Liver (tissue), 9 donors: Measurements from ENCODE around the gene KRT31. TPM values are rescaled to one million over a fixed set of nuclear protein-coding genes. Genes with fewer than 3 reads are reported as not detected.

Experiments
- DNase-seq: peaks from one replicate; pipeline ENCODE4 v3.0.0-alpha.2; 2017; ENCODE audit warnings: low spot score
- H3K27ac ChIP-seq, 2 donors: one replicate each; pipeline ENCODE4 v1.7.0; 2013; ENCODE audit warnings: inconsistent platforms in 2 of 2, low read length in 2 of 2, control low read depth in 1 of 2, low read depth in 1 of 2, mild to moderate bottlenecking in 1 of 2
- H3K27me3 ChIP-seq, 4 donors: one replicate each; pipeline versions ENCODE4 v1.6.1 to v1.7.0; 2013; ENCODE audit warnings: low read length in 3 of 4, inconsistent platforms in 1 of 4, mild to moderate bottlenecking in 1 of 4, moderate library complexity in 1 of 4; ENCODE audit not compliant: control insufficient read depth in 4 of 4, insufficient read depth in 4 of 4
- H3K36me3 ChIP-seq, 4 donors: one replicate each; pipeline versions ENCODE4 v1.6.1 to v1.7.0; 2013; ENCODE audit warnings: low read length in 3 of 4, mild to moderate bottlenecking in 3 of 4, low read depth in 1 of 4, moderate library complexity in 1 of 4; ENCODE audit not compliant: control insufficient read depth in 4 of 4, insufficient read depth in 3 of 4
- H3K4me1 ChIP-seq, 4 donors: one replicate each; pipeline versions ENCODE4 v1.6.1 to v1.7.0; 2013; ENCODE audit warnings: low read length in 3 of 4, mild to moderate bottlenecking in 3 of 4, moderate library complexity in 1 of 4; ENCODE audit not compliant: control insufficient read depth in 4 of 4, insufficient read depth in 4 of 4
- H3K4me3 ChIP-seq, 3 donors: one replicate each; pipeline versions ENCODE4 v1.6.1 to v1.7.0; 2013; ENCODE audit warnings: low read length in 3 of 3, control low read depth in 1 of 3, low read depth in 1 of 3, mild to moderate bottlenecking in 1 of 3
- H3K9ac ChIP-seq, 2 donors: one replicate each; pipeline ENCODE4 v1.7.0; 2013; ENCODE audit warnings: low read length in 2 of 2, mild to moderate bottlenecking in 2 of 2, moderate library complexity in 2 of 2, control low read depth in 1 of 2, low read depth in 1 of 2
- H3K9me3 ChIP-seq, 4 donors: one replicate each; pipeline versions ENCODE4 v1.6.1 to v1.7.0; 2013; ENCODE audit warnings: low read length in 3 of 4; ENCODE audit not compliant: control insufficient read depth in 4 of 4
- ATF3 ChIP-seq: IDR thresholded peaks from 2 replicates; pipeline ENCODE4 v1.6.1; 2016; ENCODE audit warnings: antibody characterized with exemption
- CTCF ChIP-seq: fragments of 150-350 bp; IDR thresholded peaks from 2 replicates; pipeline ENCODE4 v1.5.1; 2017; ENCODE audit warnings: improper control_type of control experiment, low read depth, low read length; ENCODE audit not compliant: missing input control
- EGR1 ChIP-seq, 2 donors: IDR thresholded peaks; 2 replicates each; pipeline ENCODE4 v1.6.1; 2016 to 2018; ENCODE audit warnings: antibody characterized with exemption in 2 of 2, low read depth in 2 of 2
- FOXA1 ChIP-seq: IDR thresholded peaks from 2 replicates; pipeline ENCODE4 v1.6.1; 2016; ENCODE audit warnings: antibody characterized with exemption
- FOXA2 ChIP-seq: IDR thresholded peaks from 2 replicates; pipeline ENCODE4 v1.6.1; 2016; ENCODE audit warnings: antibody characterized with exemption
- GABPA ChIP-seq, 2 donors: IDR thresholded peaks in 1 of 2; conservative IDR thresholded peaks in 1 of 2; 2 replicates each; pipeline ENCODE4 v1.6.1; 2016; ENCODE audit warnings: antibody characterized with exemption in 2 of 2, mild to moderate bottlenecking in 1 of 2, moderate library complexity in 1 of 2
- HNF4A ChIP-seq, 2 donors: conservative IDR thresholded peaks; 2 replicates each; pipeline ENCODE4 v1.6.1; 2016; ENCODE audit warnings: antibody characterized with exemption in 2 of 2, mild to moderate bottlenecking in 2 of 2
- HNF4G ChIP-seq: IDR thresholded peaks from 2 replicates; pipeline ENCODE4 v1.6.1; 2016; ENCODE audit warnings: antibody characterized with exemption
- JUND ChIP-seq, 2 donors: IDR thresholded peaks; 2 replicates each; pipeline ENCODE4 v1.6.1; 2016; ENCODE audit warnings: antibody characterized with exemption in 2 of 2
- MAX ChIP-seq: IDR thresholded peaks from 2 replicates; pipeline ENCODE4 v1.6.1; 2016; ENCODE audit warnings: antibody characterized with exemption
- NR2F2 ChIP-seq: IDR thresholded peaks from 2 replicates; pipeline ENCODE4 v1.6.1; 2016; ENCODE audit warnings: antibody characterized with exemption
- RAD21 ChIP-seq, 2 donors: IDR thresholded peaks; 2 replicates each; pipeline ENCODE4 v1.6.1; 2016; ENCODE audit warnings: antibody characterized with exemption in 2 of 2, mild to moderate bottlenecking in 2 of 2
- RXRA ChIP-seq, 2 donors: IDR thresholded peaks; 2 replicates each; pipeline ENCODE4 v1.6.1; 2017 to 2018; ENCODE audit warnings: antibody characterized with exemption in 2 of 2, mild to moderate bottlenecking in 1 of 2
- SP1 ChIP-seq: IDR thresholded peaks from 2 replicates; pipeline ENCODE4 v1.6.1; 2018; ENCODE audit warnings: antibody characterized with exemption, mild to moderate bottlenecking
- TAF1 ChIP-seq: conservative IDR thresholded peaks from 2 replicates; pipeline ENCODE4 v1.6.1; 2016; ENCODE audit warnings: antibody characterized with exemption, mild to moderate bottlenecking
- YY1 ChIP-seq: IDR thresholded peaks from 2 replicates; pipeline ENCODE4 v1.6.1; 2016; ENCODE audit warnings: antibody characterized with exemption, mild to moderate bottlenecking
- WGBS: extraction: QIAGEN DNeasy Blood & Tissue Kit; methylation state at CpG from one replicate; pipeline ENCODE4 v1.1.7; 2013; 5-methylcytosine and 5-hydroxymethylcytosine counted together
- polyA plus RNA-seq, 2 donors: library from polyadenylated mRNA; stranded (reverse) in 1 of 2; unstranded in 1 of 2; fragments of 200-250 nt in 1 of 2; fragments of >200 nt in 1 of 2; fragmentation: Nextera tagmentation in 1 of 2; extraction: Ambion mirVana in 1 of 2; gene quantifications; one replicate each; pipeline versions ENCODE4 v1.2.1 to v1.2.3, GENCODE V29; 2013 to 2015
- total RNA-seq, 2 donors: library from RNA; depleted of rRNA; stranded (reverse); fragments of >200 nt; gene quantifications; one replicate each; pipeline ENCODE4 v1.2.3, GENCODE V29; 2014
- TF ChIP-seq, protein P1 (sequence below): IDR thresholded peaks from 2 replicates; pipeline ENCODE4 v1.6.1; 2016; ENCODE audit warnings: antibody characterized with exemption
- TF ChIP-seq, protein P2 (sequence below): IDR thresholded peaks from 2 replicates; pipeline ENCODE4 v1.6.1; 2016; ENCODE audit warnings: antibody characterized with exemption, mild to moderate bottlenecking
- donor health status: healthy.
- donor health status: healthy.
- donor health status: healthy.
- donor health status: healthy.
- donor health status: healthy.

Gene KRT31
- total and polyA plus RNA-seq, 4 donors = not detected

DNA sequence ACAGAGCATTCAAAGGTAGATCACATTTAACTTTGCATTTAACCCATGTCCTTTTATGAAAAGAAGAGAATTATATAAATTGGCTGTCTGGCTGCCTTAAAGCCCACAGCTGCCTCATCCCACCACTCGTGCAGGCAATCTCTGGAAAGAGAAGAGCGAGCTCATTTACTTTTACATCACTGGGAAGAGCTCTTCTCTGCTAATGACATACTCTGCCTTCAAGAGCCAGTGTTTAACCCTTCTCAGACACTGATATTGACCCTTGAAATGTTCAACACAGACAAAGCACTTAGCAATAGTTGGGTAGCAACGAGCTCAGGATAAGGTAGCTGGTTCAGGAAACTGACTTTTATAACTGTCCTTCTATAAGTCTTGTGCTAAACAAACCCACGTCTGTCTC lies 36.6 kb upstream of the KRT31 start:
- TF ChIP-seq JUND (IDR thresholded peaks at IDR 0.05) (no peak), GABPA (IDR thresholded peaks at IDR 0.05 in 1 of 2, conservative IDR thresholded peaks at IDR 0.05 in 1 of 2) (no peak), TAF1 (no peak), HNF4G (no peak), EGR1 (IDR thresholded peaks at IDR 0.05; ENCODE audit: low read depth in 2 of 2) (no peak), YY1 (no peak), RXRA (IDR thresholded peaks at IDR 0.05) (no peak), CTCF (no peak), SP1 (no peak), ATF3 (no peak), FOXA2 (no peak), NR2F2 (no peak), FOXA1 (no peak), RAD21 (IDR thresholded peaks at IDR 0.05) (no peak), MAX (no peak), HNF4A (conservative IDR thresholded peaks at IDR 0.05) (no peak)
- TF ChIP-seq, protein P1, sequence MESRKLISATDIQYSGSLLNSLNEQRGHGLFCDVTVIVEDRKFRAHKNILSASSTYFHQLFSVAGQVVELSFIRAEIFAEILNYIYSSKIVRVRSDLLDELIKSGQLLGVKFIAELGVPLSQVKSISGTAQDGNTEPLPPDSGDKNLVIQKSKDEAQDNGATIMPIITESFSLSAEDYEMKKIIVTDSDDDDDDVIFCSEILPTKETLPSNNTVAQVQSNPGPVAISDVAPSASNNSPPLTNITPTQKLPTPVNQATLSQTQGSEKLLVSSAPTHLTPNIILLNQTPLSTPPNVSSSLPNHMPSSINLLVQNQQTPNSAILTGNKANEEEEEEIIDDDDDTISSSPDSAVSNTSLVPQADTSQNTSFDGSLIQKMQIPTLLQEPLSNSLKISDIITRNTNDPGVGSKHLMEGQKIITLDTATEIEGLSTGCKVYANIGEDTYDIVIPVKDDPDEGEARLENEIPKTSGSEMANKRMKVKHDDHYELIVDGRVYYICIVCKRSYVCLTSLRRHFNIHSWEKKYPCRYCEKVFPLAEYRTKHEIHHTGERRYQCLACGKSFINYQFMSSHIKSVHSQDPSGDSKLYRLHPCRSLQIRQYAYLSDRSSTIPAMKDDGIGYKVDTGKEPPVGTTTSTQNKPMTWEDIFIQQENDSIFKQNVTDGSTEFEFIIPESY = no peak
- TF ChIP-seq, protein P2, sequence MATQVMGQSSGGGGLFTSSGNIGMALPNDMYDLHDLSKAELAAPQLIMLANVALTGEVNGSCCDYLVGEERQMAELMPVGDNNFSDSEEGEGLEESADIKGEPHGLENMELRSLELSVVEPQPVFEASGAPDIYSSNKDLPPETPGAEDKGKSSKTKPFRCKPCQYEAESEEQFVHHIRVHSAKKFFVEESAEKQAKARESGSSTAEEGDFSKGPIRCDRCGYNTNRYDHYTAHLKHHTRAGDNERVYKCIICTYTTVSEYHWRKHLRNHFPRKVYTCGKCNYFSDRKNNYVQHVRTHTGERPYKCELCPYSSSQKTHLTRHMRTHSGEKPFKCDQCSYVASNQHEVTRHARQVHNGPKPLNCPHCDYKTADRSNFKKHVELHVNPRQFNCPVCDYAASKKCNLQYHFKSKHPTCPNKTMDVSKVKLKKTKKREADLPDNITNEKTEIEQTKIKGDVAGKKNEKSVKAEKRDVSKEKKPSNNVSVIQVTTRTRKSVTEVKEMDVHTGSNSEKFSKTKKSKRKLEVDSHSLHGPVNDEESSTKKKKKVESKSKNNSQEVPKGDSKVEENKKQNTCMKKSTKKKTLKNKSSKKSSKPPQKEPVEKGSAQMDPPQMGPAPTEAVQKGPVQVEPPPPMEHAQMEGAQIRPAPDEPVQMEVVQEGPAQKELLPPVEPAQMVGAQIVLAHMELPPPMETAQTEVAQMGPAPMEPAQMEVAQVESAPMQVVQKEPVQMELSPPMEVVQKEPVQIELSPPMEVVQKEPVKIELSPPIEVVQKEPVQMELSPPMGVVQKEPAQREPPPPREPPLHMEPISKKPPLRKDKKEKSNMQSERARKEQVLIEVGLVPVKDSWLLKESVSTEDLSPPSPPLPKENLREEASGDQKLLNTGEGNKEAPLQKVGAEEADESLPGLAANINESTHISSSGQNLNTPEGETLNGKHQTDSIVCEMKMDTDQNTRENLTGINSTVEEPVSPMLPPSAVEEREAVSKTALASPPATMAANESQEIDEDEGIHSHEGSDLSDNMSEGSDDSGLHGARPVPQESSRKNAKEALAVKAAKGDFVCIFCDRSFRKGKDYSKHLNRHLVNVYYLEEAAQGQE = no peak
- WGBS = 47% methylated on average over 4 of the region's 4 CpGs
- Histone ChIP-seq H3K27me3 (peaks cover 0 to 3% (median 0%) of the 10 kb centered on the region in 4 donors), H3K9ac (no peak overlapping the region), H3K4me3 (no peak overlapping the region), H3K36me3 (no peaks in the 10 kb centered on the region), H3K27ac (no peak overlapping the region), H3K4me1 (no peaks in the 10 kb centered on the region), H3K9me3 (no peaks in the 10 kb centered on the region)
- no peak for DNase-seq
